ENCODE data around the gene FAM174B.

The FAM174B gene

DNA sequence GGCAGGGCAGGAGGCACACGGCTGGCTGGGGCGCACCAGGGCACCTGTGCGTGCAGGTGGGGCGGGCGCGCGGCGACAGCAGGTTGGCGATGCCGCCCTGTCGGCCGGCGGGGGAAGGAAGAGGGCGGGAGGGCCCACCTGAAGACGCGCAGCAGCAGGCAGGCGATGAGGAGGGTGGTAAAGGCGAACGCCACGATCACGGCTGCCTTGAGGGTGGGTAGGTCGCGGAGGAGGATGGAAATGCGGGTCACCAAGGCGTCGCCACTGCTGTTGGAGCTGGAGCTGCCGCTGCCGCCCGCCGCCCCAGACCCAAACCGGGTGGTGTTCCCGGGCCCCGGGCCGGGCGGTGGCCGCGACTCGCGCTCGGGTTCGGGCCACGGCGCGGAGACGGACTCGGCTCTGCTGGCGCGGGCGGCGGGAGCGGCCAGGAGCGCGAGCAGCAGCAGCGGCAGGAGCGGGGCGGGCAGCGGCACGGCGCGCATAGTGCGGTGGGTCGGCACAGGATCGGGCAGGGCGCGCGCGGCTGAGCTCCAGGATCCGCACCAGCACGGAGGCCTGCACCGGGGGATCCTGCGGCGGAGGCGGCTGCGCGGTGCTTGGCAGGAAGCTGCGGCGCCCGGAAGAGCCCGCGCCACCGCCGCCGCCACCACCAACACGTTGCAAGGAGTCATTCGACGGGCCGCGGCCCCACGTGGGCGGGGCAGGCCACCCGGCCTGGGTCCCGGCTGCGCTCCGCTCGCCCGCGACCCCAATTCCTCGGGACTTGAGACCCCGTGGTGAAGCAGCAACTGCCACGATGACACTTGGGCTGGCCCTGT is at the start of gene FAM174B:
Gene FAM174B, minus strand, starts transcription at position 598 of the 818 bp plus-strand sequence.
- 0 out of 2 replicates have a peak, but pooled peaks have one; percentile 21 for TF ChIP-seq CTCF (IDR thresholded peaks at IDR 0.05; ENCODE audit: control insufficient read depth, extremely low read depth, insufficient read depth)
- DNase-seq (ENCODE audit: low read depth): no peak
- peak within 1 kb of the TSS; percentile 65 for H3K4me3 ChIP-seq (ENCODE audit: low read depth, low read length)

- no peak overlapping the region for H3K4me3 ChIP-seq (ENCODE audit: low read depth, low read length)
- no peak for TF ChIP-seq CTCF (IDR thresholded peaks at IDR 0.05; ENCODE audit: control insufficient read depth, extremely low read depth, insufficient read depth)
- peak; percentile 92 for DNase-seq (ENCODE audit: low read depth)
Measured at GRCh38 chr15:92696096-92696495, 40.5 kb upstream of the FAM174B start.

- DNase-seq (ENCODE audit: low read depth): no peak
- TF ChIP-seq CTCF (IDR thresholded peaks at IDR 0.05; ENCODE audit: control insufficient read depth, extremely low read depth, insufficient read depth): peak; percentile 49
- H3K4me3 ChIP-seq (ENCODE audit: low read depth, low read length): no peak overlapping the region
Measured at GRCh38 chr15:92693691-92694331, 38.2 kb upstream of the FAM174B start.

- TF ChIP-seq CTCF (IDR thresholded peaks at IDR 0.05; ENCODE audit: control insufficient read depth, extremely low read depth, insufficient read depth): no peak
- H3K4me3 ChIP-seq (ENCODE audit: low read depth, low read length): no peak overlapping the region
- no peak for DNase-seq (ENCODE audit: low read depth)
Measured at GRCh38 chr15:92690395-92690794, 34.8 kb upstream of the FAM174B start.

DNA sequence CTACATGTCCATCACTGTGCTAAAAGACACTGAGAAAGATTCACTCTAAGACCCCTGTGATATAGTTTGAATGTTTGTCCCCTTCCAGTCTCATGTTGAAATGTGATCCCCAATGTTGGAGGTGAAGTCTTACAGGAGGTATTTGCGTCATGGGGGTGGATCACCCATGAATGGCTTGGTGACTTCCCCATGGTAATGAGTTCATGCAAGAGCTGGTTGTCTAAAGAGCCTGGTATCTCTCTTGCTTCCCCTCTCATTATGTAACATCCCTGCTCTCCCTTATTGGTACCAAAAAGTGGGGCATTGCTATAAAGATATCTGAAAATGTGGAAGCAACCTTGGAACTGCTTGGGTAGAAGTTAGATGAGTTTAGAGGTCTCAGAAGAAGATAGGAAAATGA is 32.2 kb upstream of the FAM174B start:
- no peak overlapping the region for H3K4me3 ChIP-seq (ENCODE audit: low read depth, low read length)
- no peak for DNase-seq (ENCODE audit: low read depth)
- TF ChIP-seq CTCF (IDR thresholded peaks at IDR 0.05; ENCODE audit: control insufficient read depth, extremely low read depth, insufficient read depth): no peak

GRCh38 chr15:92687195-92687602 is 31.6 kb upstream of the FAM174B start:
- no peak for TF ChIP-seq CTCF (IDR thresholded peaks at IDR 0.05; ENCODE audit: control insufficient read depth, extremely low read depth, insufficient read depth)
- H3K4me3 ChIP-seq (ENCODE audit: low read depth, low read length): no peak overlapping the region
- DNase-seq (ENCODE audit: low read depth): no peak
